NB4 (cell line): ENCODE measurements around the gene COL5A1.

Experiments used
- DNase-seq: peaks from one replicate; pipeline ENCODE4 v3.0.0; 2010; ENCODE audit warnings: low read depth
- H3K4me3 ChIP-seq: one replicate; pipeline ENCODE4 v1.5.1; 2011; ENCODE audit warnings: mild to moderate bottlenecking, low read depth, low read length, moderate library complexity
- MAX ChIP-seq: IDR thresholded peaks from 2 replicates; pipeline ENCODE4 v1.6.1; 2011; ENCODE audit warnings: low read depth, low read length
- MYC ChIP-seq: IDR thresholded peaks from 2 replicates; pipeline ENCODE4 v1.6.1; 2011; ENCODE audit warnings: low read depth, low read length
- POLR2A ChIP-seq: IDR thresholded peaks from 2 replicates; pipeline ENCODE4 v1.6.1; 2011; ENCODE audit warnings: mild to moderate bottlenecking; ENCODE audit not compliant: insufficient read length; ENCODE audit errors: extremely low read depth
- TF ChIP-seq, protein P1 (sequence below): IDR thresholded peaks from one replicate; pipeline ENCODE4 v1.5.1; 2012; ENCODE audit warnings: low read depth, low read length

The COL5A1 gene

DNA sequence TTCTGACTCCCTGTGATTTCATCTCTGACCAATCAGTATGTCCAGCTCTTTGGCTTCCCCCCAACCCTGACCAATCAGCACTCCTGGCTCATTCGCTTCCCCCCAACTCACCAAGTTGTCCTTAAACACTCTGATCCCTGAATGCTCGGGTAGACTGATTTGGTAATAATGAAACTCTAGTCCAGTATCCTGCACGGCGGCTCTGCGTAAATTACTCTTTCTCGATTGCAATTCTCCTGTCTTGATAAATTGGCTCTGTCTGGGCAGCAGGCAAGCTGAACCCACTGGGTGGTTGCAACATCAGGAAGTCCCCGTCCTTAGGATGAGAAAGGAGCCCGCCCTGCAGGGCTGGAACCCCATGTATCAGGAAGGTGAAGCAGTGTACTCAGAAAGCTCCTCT, 249.4 kb downstream of the COL5A1 start:
- TF ChIP-seq MAX (no peak), MYC (no peak), POLR2A (no peak)
- TF ChIP-seq, protein P1, sequence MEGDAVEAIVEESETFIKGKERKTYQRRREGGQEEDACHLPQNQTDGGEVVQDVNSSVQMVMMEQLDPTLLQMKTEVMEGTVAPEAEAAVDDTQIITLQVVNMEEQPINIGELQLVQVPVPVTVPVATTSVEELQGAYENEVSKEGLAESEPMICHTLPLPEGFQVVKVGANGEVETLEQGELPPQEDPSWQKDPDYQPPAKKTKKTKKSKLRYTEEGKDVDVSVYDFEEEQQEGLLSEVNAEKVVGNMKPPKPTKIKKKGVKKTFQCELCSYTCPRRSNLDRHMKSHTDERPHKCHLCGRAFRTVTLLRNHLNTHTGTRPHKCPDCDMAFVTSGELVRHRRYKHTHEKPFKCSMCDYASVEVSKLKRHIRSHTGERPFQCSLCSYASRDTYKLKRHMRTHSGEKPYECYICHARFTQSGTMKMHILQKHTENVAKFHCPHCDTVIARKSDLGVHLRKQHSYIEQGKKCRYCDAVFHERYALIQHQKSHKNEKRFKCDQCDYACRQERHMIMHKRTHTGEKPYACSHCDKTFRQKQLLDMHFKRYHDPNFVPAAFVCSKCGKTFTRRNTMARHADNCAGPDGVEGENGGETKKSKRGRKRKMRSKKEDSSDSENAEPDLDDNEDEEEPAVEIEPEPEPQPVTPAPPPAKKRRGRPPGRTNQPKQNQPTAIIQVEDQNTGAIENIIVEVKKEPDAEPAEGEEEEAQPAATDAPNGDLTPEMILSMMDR = no peak
- H3K4me3 ChIP-seq = no peak overlapping the region
- DNase-seq = peak; percentile 80

GRCh38 chr9:134891713-134892112, 250.1 kb downstream of the COL5A1 start:
- H3K4me3 ChIP-seq = no peak overlapping the region
- TF ChIP-seq POLR2A (no peak), MAX (no peak)
- TF ChIP-seq, protein P1 = no peak
- peak; percentile 20 for DNase-seq

GRCh38 chr9:134892221-134892620, 250.6 kb downstream of the COL5A1 start:
- no peak for DNase-seq
- TF ChIP-seq POLR2A (no peak), MYC (no peak), MAX (no peak)
- TF ChIP-seq, protein P1 = no peak

GRCh38 chr9:134892820-134893420, 251.3 kb downstream of the COL5A1 start:
- DNase-seq = no peak
- TF ChIP-seq, protein P1 = no peak
- no peak for TF ChIP-seq MYC
- TF ChIP-seq MAX = no peak
- no peak for TF ChIP-seq POLR2A
- no peak overlapping the region for H3K4me3 ChIP-seq

More at GRCh38 chr9:134892221-134892620, 250.6 kb downstream of the COL5A1 start:
- H3K4me3 ChIP-seq = no peak overlapping the region
